A172 (cell line): ENCODE measurements around the gene MSMO1. TPM values are rescaled to one million over a fixed set of nuclear protein-coding genes. Genes with fewer than 3 reads are reported as not detected.
"Not testable (repeated sequence)": the region's sequence is repeated elsewhere in the genome, so short reads cannot be mapped to it uniquely, and the experiment has no call there.

ENCODE experiments used
- DNase-seq: peaks from one replicate; pipeline ENCODE4 v3.0.0-alpha.2; 2015; ENCODE audit warnings: low spot score
- total RNA-seq: library from RNA; depleted of rRNA; stranded (reverse); fragments of >200 nt; shearing (Covaris generic); gene quantifications from 2 replicates; pipeline ENCODE4 v1.2.3, GENCODE V29; 2014

The MSMO1 gene
- total RNA-seq, 1 experiment from 2014 or later: 72.3 TPM

- DNase-seq: no peak
Measured at GRCh38 chr4:165324236-165324917, 3.1 kb upstream of the MSMO1 start.

- DNase-seq: no peak
Measured at GRCh38 chr4:165324918-165325304, 2.6 kb upstream of the MSMO1 start.

- peak; percentile 91 for DNase-seq
Measured at GRCh38 chr4:165325732-165326512, 1.5 kb upstream of the MSMO1 start.

- DNase-seq: peak; percentile 20
Measured at GRCh38 chr4:165326831-165327210, 648 bp upstream of the MSMO1 start.

- no peak for DNase-seq
Measured at GRCh38 chr4:165328101-165328425, 594 bp downstream of the MSMO1 start.

- DNase-seq: no peak
Measured at GRCh38 chr4:165328708-165329107, 1.2 kb downstream of the MSMO1 start.

GRCh38 chr4:165330071-165330470 lies 2.6 kb downstream of the MSMO1 start:
- no peak for DNase-seq

GRCh38 chr4:165330666-165331065 lies 3.2 kb downstream of the MSMO1 start:
- DNase-seq: no peak

- no peak for DNase-seq
Measured at GRCh38 chr4:165331359-165331758, 3.9 kb downstream of the MSMO1 start.

- DNase-seq: no peak
Measured at GRCh38 chr4:165331823-165332222, 4.4 kb downstream of the MSMO1 start.

- DNase-seq: no peak
Measured at GRCh38 chr4:165332502-165332901, 5.0 kb downstream of the MSMO1 start.

GRCh38 chr4:165335163-165335703 lies 7.8 kb downstream of the MSMO1 start:
- DNase-seq: no peak

GRCh38 chr4:165336743-165337142 lies 9.3 kb downstream of the MSMO1 start:
- no peak for DNase-seq

GRCh38 chr4:165342340-165342739 lies 14.9 kb downstream of the MSMO1 start:
- not testable (repeated sequence) for DNase-seq

GRCh38 chr4:165343353-165344191 lies 16.1 kb downstream of the MSMO1 start:
- DNase-seq: no peak

GRCh38 chr4:165345666-165346417 lies 18.4 kb downstream of the MSMO1 start:
- no peak for DNase-seq

GRCh38 chr4:165347647-165348569 lies 20.4 kb downstream of the MSMO1 start:
- no peak for DNase-seq

- DNase-seq: no peak
Measured at GRCh38 chr4:165351359-165352130, 24.1 kb downstream of the MSMO1 start.

GRCh38 chr4:165355900-165356300 lies 28.4 kb downstream of the MSMO1 start:
- DNase-seq: no peak

- no peak for DNase-seq
Measured at GRCh38 chr4:165359506-165359905, 32.0 kb downstream of the MSMO1 start.
